Measurements from ENCODE around the gene PTRHD1. TPM values are rescaled to one million over a fixed set of nuclear protein-coding genes. Genes with fewer than 3 reads are reported as not detected.

Gene PTRHD1
- 25.2 TPM for total RNA-seq (ENCODE audit: unreplicated experiment)
- long read RNA-seq, transcript PTRHD1-201 (2 exons, 1,105 nt) = major isoform, 31 of 31 reads
- long read RNA-seq, partial matches to known transcripts = 0 of 31 reads
- long read RNA-seq, other reads (novel, unspliced or antisense) = 0 of 31 reads

- DNase-seq = peak; percentile 95
- peaks cover 15% of the 10 kb centered on the region for H3K27me3 Mint-ChIP-seq (ENCODE audit: unreplicated experiment)
- H3K4me3 Mint-ChIP-seq (ENCODE audit: unreplicated experiment) = peak within 1 kb of the TSS; percentile 97
- H3K36me3 Mint-ChIP-seq (ENCODE audit: unreplicated experiment) = peaks cover 4% of the 10 kb centered on the region
- H3K27ac Mint-ChIP-seq (ENCODE audit: unreplicated experiment) = peak within 1 kb of the TSS; percentile 100
- no peaks in the 10 kb centered on the region for H3K9me3 Mint-ChIP-seq (ENCODE audit: unreplicated experiment)
- peak; percentile 78 for TF ChIP-seq CTCF (IDR thresholded peaks at IDR 0.05; ENCODE audit: partially characterized antibody, unreplicated experiment)
- peaks cover 12% of the 10 kb centered on the region for H3K4me1 Mint-ChIP-seq (ENCODE audit: low read depth, unreplicated experiment)
These were observed at the start of gene PTRHD1, which contains the start of gene CENPO for GRCh38 chr2:24792874-24793760. PTRHD1 (minus strand) TSS chr2:24793391; CDS start chr2:24793377, 14 bp downstream. CENPO (plus strand) TSS chr2:24793425; CDS start chr2:24793920, 495 bp downstream.

- TF ChIP-seq CTCF (IDR thresholded peaks at IDR 0.05; ENCODE audit: partially characterized antibody, unreplicated experiment) = no peak
- Mint-ChIP-seq H3K27ac (ENCODE audit: unreplicated experiment) (no peak overlapping the region), H3K27me3 (ENCODE audit: unreplicated experiment) (peaks cover 5% of the 10 kb centered on the region), H3K36me3 (ENCODE audit: unreplicated experiment) (peaks cover 29% of the 10 kb centered on the region), H3K9me3 (ENCODE audit: unreplicated experiment) (peaks cover 24% of the 10 kb centered on the region), H3K4me1 (ENCODE audit: low read depth, unreplicated experiment) (peaks cover 4% of the 10 kb centered on the region), H3K4me3 (ENCODE audit: unreplicated experiment) (no peak overlapping the region)
- no peak for DNase-seq
These were observed 49.2 kb upstream of the PTRHD1 start for GRCh38 chr2:24842081-24843050.

- H3K4me1 Mint-ChIP-seq (ENCODE audit: low read depth, unreplicated experiment) = peaks cover 7% of the 10 kb centered on the region
- peaks cover 26% of the 10 kb centered on the region for H3K36me3 Mint-ChIP-seq (ENCODE audit: unreplicated experiment)
- no peak overlapping the region for H3K27ac Mint-ChIP-seq (ENCODE audit: unreplicated experiment)
- H3K4me3 Mint-ChIP-seq (ENCODE audit: unreplicated experiment) = no peak overlapping the region
- peaks cover 7% of the 10 kb centered on the region for H3K27me3 Mint-ChIP-seq (ENCODE audit: unreplicated experiment)
- no peak for TF ChIP-seq CTCF (IDR thresholded peaks at IDR 0.05; ENCODE audit: partially characterized antibody, unreplicated experiment)
- peaks cover 19% of the 10 kb centered on the region for H3K9me3 Mint-ChIP-seq (ENCODE audit: unreplicated experiment)
- no peak for DNase-seq
These were observed 48.1 kb upstream of the PTRHD1 start for GRCh38 chr2:24840962-24841945.

GRCh38 chr2:24840164-24840869 lies 47.1 kb upstream of the PTRHD1 start:
- peaks cover 7% of the 10 kb centered on the region for H3K27me3 Mint-ChIP-seq (ENCODE audit: unreplicated experiment)

More at GRCh38 chr2:24840164-24840869, 47.1 kb upstream of the PTRHD1 start:
- TF ChIP-seq CTCF (IDR thresholded peaks at IDR 0.05; ENCODE audit: partially characterized antibody, unreplicated experiment) = no peak
- no peak for DNase-seq
- H3K27ac Mint-ChIP-seq (ENCODE audit: unreplicated experiment) = no peak overlapping the region
- H3K4me3 Mint-ChIP-seq (ENCODE audit: unreplicated experiment) = no peak overlapping the region
- peaks cover 7% of the 10 kb centered on the region for H3K4me1 Mint-ChIP-seq (ENCODE audit: low read depth, unreplicated experiment)
- H3K9me3 Mint-ChIP-seq (ENCODE audit: unreplicated experiment) = peaks cover 19% of the 10 kb centered on the region
- peaks cover 30% of the 10 kb centered on the region for H3K36me3 Mint-ChIP-seq (ENCODE audit: unreplicated experiment)

Measured in glutamatergic neuron (in vitro differentiated cells).